Loucy (cell line): ENCODE data around the gene ABHD18.
"Not testable (repeated sequence)": the region's sequence is repeated elsewhere in the genome, so short reads cannot be mapped to it uniquely, and the experiment has no call there.

Source experiments
- EZH2phosphoT487 ChIP-seq: fragments of 200-600 bp; IDR thresholded peaks from 2 replicates; pipeline ENCODE4 v1.6.1; 2018; ENCODE audit warnings: antibody characterized with exemption, mild to moderate bottlenecking, moderate library complexity, borderline replicate concordance
- TF ChIP-seq, protein P1 (sequence below): fragments of 200-600 bp; sonication (generic); conservative IDR thresholded peaks from 2 replicates; pipeline ENCODE4 v1.5.1; 2014; ENCODE audit warnings: mild to moderate bottlenecking, antibody characterized with exemption, low read length

GRCh38 chr4:128066453-128066820 is 101.2 kb downstream of the ABHD18 start:
- TF ChIP-seq, protein P1, sequence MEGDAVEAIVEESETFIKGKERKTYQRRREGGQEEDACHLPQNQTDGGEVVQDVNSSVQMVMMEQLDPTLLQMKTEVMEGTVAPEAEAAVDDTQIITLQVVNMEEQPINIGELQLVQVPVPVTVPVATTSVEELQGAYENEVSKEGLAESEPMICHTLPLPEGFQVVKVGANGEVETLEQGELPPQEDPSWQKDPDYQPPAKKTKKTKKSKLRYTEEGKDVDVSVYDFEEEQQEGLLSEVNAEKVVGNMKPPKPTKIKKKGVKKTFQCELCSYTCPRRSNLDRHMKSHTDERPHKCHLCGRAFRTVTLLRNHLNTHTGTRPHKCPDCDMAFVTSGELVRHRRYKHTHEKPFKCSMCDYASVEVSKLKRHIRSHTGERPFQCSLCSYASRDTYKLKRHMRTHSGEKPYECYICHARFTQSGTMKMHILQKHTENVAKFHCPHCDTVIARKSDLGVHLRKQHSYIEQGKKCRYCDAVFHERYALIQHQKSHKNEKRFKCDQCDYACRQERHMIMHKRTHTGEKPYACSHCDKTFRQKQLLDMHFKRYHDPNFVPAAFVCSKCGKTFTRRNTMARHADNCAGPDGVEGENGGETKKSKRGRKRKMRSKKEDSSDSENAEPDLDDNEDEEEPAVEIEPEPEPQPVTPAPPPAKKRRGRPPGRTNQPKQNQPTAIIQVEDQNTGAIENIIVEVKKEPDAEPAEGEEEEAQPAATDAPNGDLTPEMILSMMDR, result not testable (repeated sequence)
- TF ChIP-seq EZH2phosphoT487, result not testable (repeated sequence)
